ENCODE results near the gene SMNDC1.

DNA sequence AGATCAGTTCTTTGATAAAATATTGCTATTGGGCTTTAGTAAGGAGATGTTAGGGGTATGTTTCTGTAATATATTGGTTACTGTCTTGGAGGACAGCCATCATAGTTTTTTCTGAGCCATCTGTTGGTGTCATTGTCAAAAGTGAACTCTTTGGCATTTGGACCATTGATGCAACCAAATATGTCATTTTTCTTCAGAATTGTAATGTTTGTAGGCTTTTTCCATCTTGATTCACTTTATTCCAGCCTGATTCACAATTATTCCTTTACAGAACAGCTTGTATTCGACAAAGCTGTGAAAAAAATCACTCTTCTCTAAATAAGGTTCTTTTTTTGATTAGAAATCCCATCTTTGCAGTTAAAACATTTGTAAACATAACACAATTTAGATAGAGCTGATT lies 37.4 kb downstream of the SMNDC1 start:
- TF ChIP-seq, protein P1, sequence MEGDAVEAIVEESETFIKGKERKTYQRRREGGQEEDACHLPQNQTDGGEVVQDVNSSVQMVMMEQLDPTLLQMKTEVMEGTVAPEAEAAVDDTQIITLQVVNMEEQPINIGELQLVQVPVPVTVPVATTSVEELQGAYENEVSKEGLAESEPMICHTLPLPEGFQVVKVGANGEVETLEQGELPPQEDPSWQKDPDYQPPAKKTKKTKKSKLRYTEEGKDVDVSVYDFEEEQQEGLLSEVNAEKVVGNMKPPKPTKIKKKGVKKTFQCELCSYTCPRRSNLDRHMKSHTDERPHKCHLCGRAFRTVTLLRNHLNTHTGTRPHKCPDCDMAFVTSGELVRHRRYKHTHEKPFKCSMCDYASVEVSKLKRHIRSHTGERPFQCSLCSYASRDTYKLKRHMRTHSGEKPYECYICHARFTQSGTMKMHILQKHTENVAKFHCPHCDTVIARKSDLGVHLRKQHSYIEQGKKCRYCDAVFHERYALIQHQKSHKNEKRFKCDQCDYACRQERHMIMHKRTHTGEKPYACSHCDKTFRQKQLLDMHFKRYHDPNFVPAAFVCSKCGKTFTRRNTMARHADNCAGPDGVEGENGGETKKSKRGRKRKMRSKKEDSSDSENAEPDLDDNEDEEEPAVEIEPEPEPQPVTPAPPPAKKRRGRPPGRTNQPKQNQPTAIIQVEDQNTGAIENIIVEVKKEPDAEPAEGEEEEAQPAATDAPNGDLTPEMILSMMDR (IDR thresholded peaks at IDR 0.05), result no peak
- TF ChIP-seq POLR2A (IDR thresholded peaks at IDR 0.05) (no peak), POLR2AphosphoS5 (IDR thresholded peaks at IDR 0.05) (no peak), EP300 (IDR thresholded peaks at IDR 0.05) (no peak)

Measured in suprapubic skin (tissue), 4 donors.